Neural cell (in vitro differentiated cells): Measurements from ENCODE around the gene GNA15. TPM values are rescaled to one million over a fixed set of nuclear protein-coding genes. Genes with fewer than 3 reads are reported as not detected.

Source experiments
- H2AFZ ChIP-seq: fragments of 200-600, 300-800 bp; sonication (generic), shearing (Covaris generic); 2 replicates; pipeline ENCODE4 v1.6.0; 2014; ENCODE audit warnings: low read depth, mild to moderate bottlenecking, antibody characterized with exemption, low read length, moderate library complexity
- H3F3A ChIP-seq: fragments of 200-600 bp; shearing (Covaris generic); 2 replicates; pipeline ENCODE4 v1.6.1; 2016; ENCODE audit warnings: mild to moderate bottlenecking, moderate library complexity, mixed read lengths, antibody characterized with exemption, low read length; ENCODE audit not compliant: insufficient read depth, poor library complexity, severe bottlenecking
- H3K27ac ChIP-seq: fragments of 200-600, 300-800 bp; sonication (generic), shearing (Covaris generic); 2 replicates; pipeline ENCODE4 v1.5.1; 2014; ENCODE audit warnings: mild to moderate bottlenecking, low read length, moderate library complexity
- H3K27me3 ChIP-seq: fragments of 300-800, 200-600 bp; sonication (generic), shearing (Covaris generic); 2 replicates; pipeline ENCODE4 v1.6.0; 2014; ENCODE audit warnings: mild to moderate bottlenecking, low read depth, low read length, moderate library complexity; ENCODE audit not compliant: insufficient read depth
- H3K36me3 ChIP-seq: fragments of 300-800, 200-600 bp; sonication (generic), shearing (Covaris generic); 2 replicates; pipeline ENCODE4 v1.5.1; 2014; ENCODE audit warnings: mild to moderate bottlenecking, antibody characterized with exemption, low read length, moderate library complexity; ENCODE audit not compliant: insufficient read depth
- H3K4me2 ChIP-seq: fragments of 300-800, 200-600 bp; sonication (generic), shearing (Covaris generic); 2 replicates; pipeline ENCODE4 v1.6.0; 2014; ENCODE audit warnings: mild to moderate bottlenecking, low read length
- H3K4me3 ChIP-seq: fragments of 300-800, 200-600 bp; sonication (generic), shearing (Covaris generic); 2 replicates; pipeline ENCODE4 v1.5.1; 2014; ENCODE audit warnings: mild to moderate bottlenecking, low read length, moderate library complexity
- H3K79me2 ChIP-seq: fragments of 200-600 bp; shearing (Covaris generic); replicated peaks from 2 replicates; pipeline ENCODE4 v1.6.0; 2014; ENCODE audit warnings: mild to moderate bottlenecking, low read length, moderate library complexity; ENCODE audit not compliant: insufficient read depth
- H3K9ac ChIP-seq: fragments of 300-800, 200-600 bp; sonication (generic), shearing (Covaris generic); 2 replicates; pipeline ENCODE4 v1.6.1; 2016; ENCODE audit warnings: mild to moderate bottlenecking, low read length, mixed read lengths
- H3K9me2 ChIP-seq: fragments of 200-600 bp; shearing (Covaris generic); 2 replicates; pipeline ENCODE4 v1.6.1; 2016; ENCODE audit warnings: mild to moderate bottlenecking, low read length, mixed read lengths; ENCODE audit not compliant: insufficient read depth
- H3K9me3 ChIP-seq: fragments of 200-600, 300-800 bp; sonication (generic), shearing (Covaris generic); 2 replicates; pipeline ENCODE4 v1.6.1; 2016; ENCODE audit warnings: mild to moderate bottlenecking, mixed run types, low read length, moderate library complexity, mixed read lengths
- H4K20me1 ChIP-seq: fragments of 200-600 bp; shearing (Covaris generic); 2 replicates; pipeline ENCODE4 v1.6.1; 2016; ENCODE audit warnings: mild to moderate bottlenecking, mixed run types; ENCODE audit not compliant: insufficient read depth
- EP300 ChIP-seq: fragments of 450-650 bp; conservative IDR thresholded peaks from 2 replicates; pipeline ENCODE4 v1.6.1; 2014; ENCODE audit warnings: antibody characterized with exemption, mild to moderate bottlenecking, moderate library complexity; ENCODE audit not compliant: poor library complexity, severe bottlenecking
- EZH2 ChIP-seq: fragments of 200-600, 300-800 bp; shearing (Covaris generic), sonication (generic); IDR thresholded peaks from 2 replicates; pipeline ENCODE4 v1.6.1; 2014; ENCODE audit warnings: antibody characterized with exemption, low read length, borderline replicate concordance, mild to moderate bottlenecking; ENCODE audit not compliant: insufficient read depth, poor library complexity, severe bottlenecking
- MXI1 ChIP-seq: fragments of 450-650 bp; conservative IDR thresholded peaks from 2 replicates; pipeline ENCODE4 v1.6.1; 2014; ENCODE audit warnings: antibody characterized with exemption, mild to moderate bottlenecking; ENCODE audit not compliant: poor library complexity, severe bottlenecking
- POLR2AphosphoS5 ChIP-seq: IDR thresholded peaks from 2 replicates; pipeline ENCODE4 v1.6.1; 2012
- RAD21 ChIP-seq: fragments of 450-650 bp; conservative IDR thresholded peaks from 2 replicates; pipeline ENCODE4 v1.6.1; 2014; ENCODE audit warnings: antibody characterized with exemption, mild to moderate bottlenecking, moderate library complexity
- REST ChIP-seq: IDR thresholded peaks from 2 replicates; pipeline ENCODE4 v1.6.1; 2012; ENCODE audit warnings: borderline replicate concordance
- SMC3 ChIP-seq: fragments of 450-650 bp; conservative IDR thresholded peaks from 2 replicates; pipeline ENCODE4 v1.6.1; 2014; ENCODE audit warnings: antibody characterized with exemption, mild to moderate bottlenecking, moderate library complexity; ENCODE audit not compliant: poor library complexity
- TAF1 ChIP-seq: IDR thresholded peaks from 2 replicates; pipeline ENCODE4 v1.6.1; 2012; ENCODE audit warnings: low read depth
- polyA plus RNA-seq: library from polyadenylated mRNA; depleted of rRNA; stranded (reverse); fragments of >200 nt; gene quantifications from 2 replicates; pipeline ENCODE4 v1.2.3, GENCODE V29; 2014
- TF ChIP-seq, protein P1 (sequence below): fragments of 450-650 bp; IDR thresholded peaks from 2 replicates; pipeline ENCODE4 v1.5.1; 2014; ENCODE audit warnings: antibody characterized with exemption, mild to moderate bottlenecking, moderate library complexity; ENCODE audit not compliant: poor library complexity, severe bottlenecking

GNA15 gene
- polyA plus RNA-seq, 1 donor from 2014 or later: not detected

GRCh38 chr19:3123088-3123721 lies 12.6 kb upstream of the GNA15 start:
- no peaks in the 10 kb centered on the region for H3K27me3 ChIP-seq
- no peaks in the 10 kb centered on the region for H3F3A ChIP-seq
- H3K9ac ChIP-seq: no peak overlapping the region
- H4K20me1 ChIP-seq: no peaks in the 10 kb centered on the region
- TF ChIP-seq POLR2AphosphoS5 (no peak), EP300 (no peak), REST (no peak), MXI1 (no peak), TAF1 (no peak), SMC3 (no peak), RAD21 (no peak), EZH2 (no peak)
- TF ChIP-seq, protein P1, sequence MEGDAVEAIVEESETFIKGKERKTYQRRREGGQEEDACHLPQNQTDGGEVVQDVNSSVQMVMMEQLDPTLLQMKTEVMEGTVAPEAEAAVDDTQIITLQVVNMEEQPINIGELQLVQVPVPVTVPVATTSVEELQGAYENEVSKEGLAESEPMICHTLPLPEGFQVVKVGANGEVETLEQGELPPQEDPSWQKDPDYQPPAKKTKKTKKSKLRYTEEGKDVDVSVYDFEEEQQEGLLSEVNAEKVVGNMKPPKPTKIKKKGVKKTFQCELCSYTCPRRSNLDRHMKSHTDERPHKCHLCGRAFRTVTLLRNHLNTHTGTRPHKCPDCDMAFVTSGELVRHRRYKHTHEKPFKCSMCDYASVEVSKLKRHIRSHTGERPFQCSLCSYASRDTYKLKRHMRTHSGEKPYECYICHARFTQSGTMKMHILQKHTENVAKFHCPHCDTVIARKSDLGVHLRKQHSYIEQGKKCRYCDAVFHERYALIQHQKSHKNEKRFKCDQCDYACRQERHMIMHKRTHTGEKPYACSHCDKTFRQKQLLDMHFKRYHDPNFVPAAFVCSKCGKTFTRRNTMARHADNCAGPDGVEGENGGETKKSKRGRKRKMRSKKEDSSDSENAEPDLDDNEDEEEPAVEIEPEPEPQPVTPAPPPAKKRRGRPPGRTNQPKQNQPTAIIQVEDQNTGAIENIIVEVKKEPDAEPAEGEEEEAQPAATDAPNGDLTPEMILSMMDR: no peak
- no peak overlapping the region for H3K27ac ChIP-seq
- H3K4me2 ChIP-seq: no peak overlapping the region
- H3K9me3 ChIP-seq: no peaks in the 10 kb centered on the region
- no peaks in the 10 kb centered on the region for H3K36me3 ChIP-seq
- H2AFZ ChIP-seq: no peak overlapping the region
- no peaks in the 10 kb centered on the region for H3K79me2 ChIP-seq
- no peaks in the 10 kb centered on the region for H3K9me2 ChIP-seq
- H3K4me3 ChIP-seq: no peak overlapping the region

DNA sequence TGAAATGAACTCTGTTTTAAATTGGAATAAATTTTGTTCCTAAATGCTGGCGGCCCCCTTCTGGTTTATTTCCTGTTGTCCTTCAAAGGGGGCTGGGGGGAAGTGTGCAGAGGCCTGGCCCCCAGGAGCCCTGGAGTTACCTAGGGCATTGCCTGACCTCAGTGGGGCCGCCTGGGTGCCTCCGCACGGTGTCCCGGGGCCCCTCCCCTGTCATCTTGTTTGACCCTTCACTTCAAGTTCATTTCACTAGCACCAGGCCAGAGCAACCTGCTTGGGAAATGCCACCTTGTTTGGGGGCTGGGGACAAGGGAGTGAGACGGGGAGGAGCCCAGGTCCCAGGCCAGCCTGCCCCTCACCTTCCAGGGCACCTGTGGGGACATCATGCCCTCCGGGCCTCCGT lies 11.9 kb upstream of the GNA15 start:
- Histone ChIP-seq H3K79me2 (no peaks in the 10 kb centered on the region), H3K4me2 (no peak overlapping the region), H3K9ac (no peak overlapping the region), H2AFZ (no peak overlapping the region), H3K27ac (no peak overlapping the region), H3K27me3 (no peaks in the 10 kb centered on the region), H3K9me3 (no peaks in the 10 kb centered on the region), H3F3A (no peaks in the 10 kb centered on the region), H4K20me1 (no peaks in the 10 kb centered on the region), H3K4me3 (no peak overlapping the region), H3K9me2 (no peaks in the 10 kb centered on the region), H3K36me3 (no peaks in the 10 kb centered on the region)
- TF ChIP-seq REST (no peak), SMC3 (no peak), EZH2 (no peak), TAF1 (no peak), RAD21 (no peak)
- TF ChIP-seq, protein P1: no peak
